Stomach (tissue), 4 donors: ENCODE data around the gene CDY1.
"Not testable (repeated sequence)": the region's sequence is repeated elsewhere in the genome, so short reads cannot be mapped to it uniquely, and the experiment has no call there.

ENCODE experiments used
- CTCF ChIP-seq, 7 experiments: fragments of 450-650 bp in 4 of 7; fragments of 200-600 bp in 3 of 7; sonication (generic) in 3 of 7; IDR thresholded peaks; one replicate each; pipeline ENCODE4 v1.5.1; 2016 to 2019; ENCODE audit warnings: antibody characterized with exemption in 7 of 7, control low read depth in 2 of 7, mild to moderate bottlenecking in 1 of 7
- EP300 ChIP-seq: sonication (generic); formaldehyde crosslinking; IDR thresholded peaks from one replicate; pipeline ENCODE4 v1.6.1; 2017; ENCODE audit warnings: antibody characterized with exemption
- POLR2A ChIP-seq, 4 donors: fragments of 450-650 bp; IDR thresholded peaks; one replicate each; pipeline ENCODE4 v1.6.1; 2016; ENCODE audit warnings: antibody characterized with exemption in 4 of 4, control low read depth in 2 of 4, mild to moderate bottlenecking in 1 of 4, moderate library complexity in 1 of 4

GRCh38 chrY:25626524-25626923 is 4.6 kb downstream of the CDY1 start:
- not testable (repeated sequence) for TF ChIP-seq POLR2A (IDR thresholded peaks at IDR 0.05); CTCF (IDR thresholded peaks at IDR 0.05); EP300
